HepG2 (cell line): ENCODE data around the gene SH3BP2. TPM values are rescaled to one million over a fixed set of nuclear protein-coding genes. Genes with fewer than 3 reads are reported as not detected.
A peak's percentile ranks its signal among the peaks of the same experiment; 100 is the strongest.

Experiments used
- DR1 ChIP-seq: sonication (generic); formaldehyde crosslinking; IDR thresholded peaks from 2 replicates; pipeline ENCODE4 v1.8.0; 2021; ENCODE audit warnings: mild to moderate bottlenecking, missing genetic modification reagents, inconsistent platforms
- EP300 ChIP-seq, 3 experiments: sonication (generic) in 1 of 3; formaldehyde crosslinking in 1 of 3; IDR thresholded peaks; 2 replicates each; pipeline versions ENCODE4 v1.5.1 to v1.6.1; 2011 to 2020; ENCODE audit warnings: low read depth in 2 of 3, low read length in 2 of 3, borderline replicate concordance in 1 of 3, improper control_type of control experiment in 1 of 3, mild to moderate bottlenecking in 1 of 3, missing genetic modification reagents in 1 of 3, moderate library complexity in 1 of 3
- GABPB1 ChIP-seq: IDR thresholded peaks from 2 replicates; pipeline ENCODE4 v1.6.1; 2016; ENCODE audit warnings: mild to moderate bottlenecking, missing genetic modification reagents, moderate library complexity, missing compliant biosample characterization
- GTF2F1 ChIP-seq: fragments of 150-350 bp; IDR thresholded peaks from 2 replicates; pipeline ENCODE4 v1.6.1; 2014; ENCODE audit warnings: low read length
- HIC2 ChIP-seq: sonication (generic); formaldehyde crosslinking; IDR thresholded peaks from 2 replicates; pipeline ENCODE4 v1.9.0; 2022; ENCODE audit warnings: low read depth, missing genetic modification reagents
- HNRNPLL ChIP-seq: fragments of 200-400 bp; formaldehyde crosslinking; IDR thresholded peaks from 2 replicates; pipeline ENCODE4 v1.6.1; 2017; ENCODE audit warnings: mild to moderate bottlenecking, low read depth, low read length; ENCODE audit not compliant: poor library complexity, severe bottlenecking
- KDM4B ChIP-seq: sonication (generic); formaldehyde crosslinking; IDR thresholded peaks from 2 replicates; pipeline ENCODE4 v1.4.0; 2020; ENCODE audit warnings: missing genetic modification reagents
- MLLT10 ChIP-seq: sonication (generic); formaldehyde crosslinking; IDR thresholded peaks from 2 replicates; pipeline ENCODE4 v1.4.0; 2020; ENCODE audit warnings: missing genetic modification reagents
- NR2F6 ChIP-seq, 2 experiments: IDR thresholded peaks; 2 replicates each; pipeline ENCODE4 v1.6.1; 2016; ENCODE audit warnings: antibody characterized with exemption in 1 of 2, mild to moderate bottlenecking in 1 of 2
- RXRA ChIP-seq: sonication (generic); formaldehyde crosslinking; IDR thresholded peaks from 2 replicates; pipeline ENCODE4 v1.5.1; 2020; ENCODE audit warnings: missing genetic modification reagents
- SNAI1 ChIP-seq: sonication (generic); formaldehyde crosslinking; IDR thresholded peaks from 2 replicates; pipeline ENCODE4 v1.5.0; 2020; ENCODE audit warnings: mild to moderate bottlenecking, missing genetic modification reagents, borderline replicate concordance
- SOX5 ChIP-seq: IDR thresholded peaks from 2 replicates; pipeline ENCODE4 v1.6.1; 2016; ENCODE audit warnings: borderline replicate concordance
- SPEN ChIP-seq: sonication (generic); formaldehyde crosslinking; IDR thresholded peaks from 2 replicates; pipeline ENCODE4 v1.5.1; 2020; ENCODE audit warnings: low read depth, mild to moderate bottlenecking, missing genetic modification reagents
- TFAP4 ChIP-seq: sonication (generic); IDR thresholded peaks from 2 replicates; pipeline ENCODE4 v1.6.1; 2016; ENCODE audit warnings: low read depth, borderline replicate concordance
- ZC3H13 ChIP-seq: sonication (generic); formaldehyde crosslinking; IDR thresholded peaks from 2 replicates; pipeline ENCODE4 v1.8.1; 2023; ENCODE audit warnings: mild to moderate bottlenecking, missing genetic modification reagents, moderate library complexity
- ZNF3 ChIP-seq: IDR thresholded peaks from 2 replicates; pipeline ENCODE4 v1.7.0; 2017; ENCODE audit warnings: inconsistent platforms
- ZNF362 ChIP-seq: sonication (generic); formaldehyde crosslinking; IDR thresholded peaks from 2 replicates; pipeline ENCODE4 v1.4.0; 2020; ENCODE audit warnings: missing genetic modification reagents, mild to moderate bottlenecking, borderline replicate concordance
- ZNF496 ChIP-seq: sonication (generic); formaldehyde crosslinking; IDR thresholded peaks from 2 replicates; pipeline ENCODE4 v1.8.1; 2023; ENCODE audit warnings: mild to moderate bottlenecking, moderate library complexity, missing genetic modification reagents; ENCODE audit not compliant: insufficient replicate concordance
- ZNF550 ChIP-seq: sonication (generic); formaldehyde crosslinking; IDR thresholded peaks from 2 replicates; pipeline ENCODE4 v1.4.0; 2020; ENCODE audit warnings: mild to moderate bottlenecking, missing genetic modification reagents, borderline replicate concordance
- ZNF577 ChIP-seq: sonication (generic); formaldehyde crosslinking; IDR thresholded peaks from 2 replicates; pipeline ENCODE4 v1.4.0; 2020; ENCODE audit warnings: mild to moderate bottlenecking, low read depth, missing genetic modification reagents, borderline replicate concordance
- ZNF672 ChIP-seq: sonication (generic); formaldehyde crosslinking; IDR thresholded peaks from 2 replicates; pipeline ENCODE4 v1.8.1; 2022; ENCODE audit warnings: missing genetic modification reagents
- ZNF687 ChIP-seq: sonication (generic); formaldehyde crosslinking; IDR thresholded peaks from 2 replicates; pipeline ENCODE4 v1.5.1; 2020; ENCODE audit warnings: mild to moderate bottlenecking, missing genetic modification reagents, moderate library complexity
- ZNF7 ChIP-seq: IDR thresholded peaks from 2 replicates; pipeline ENCODE4 v1.6.1; 2016; ENCODE audit warnings: missing biosample characterization, missing genetic modification reagents
- ZNF720 ChIP-seq: sonication (generic); formaldehyde crosslinking; IDR thresholded peaks from 2 replicates; pipeline ENCODE4 v1.4.0; 2020; ENCODE audit warnings: missing genetic modification reagents
- polyA plus RNA-seq, 8 experiments: library from polyadenylated mRNA; depleted of rRNA in 3 of 8; stranded (reverse) in 7 of 8; unstranded in 1 of 8; fragments of >200 nt; fragmentation: Illumina TruSeq in 4 of 8; extraction: Trizol in 4 of 8; gene quantifications; 2 replicates each; pipeline versions ENCODE4 v1.2.1 to v1.2.3, GENCODE V29; 2011 to 2016; ENCODE audit warnings: low read depth in 4 of 8, missing spikeins in 1 of 8, mixed read lengths in 1 of 8; ENCODE audit not compliant: insufficient read depth in 1 of 8
- total RNA-seq, 5 experiments: library from RNA; depleted of rRNA; stranded (reverse); fragments of >200 nt; fragmentation: Illumina TruSeq; extraction: Trizol; gene quantifications; 2 replicates each; pipeline ENCODE4 v1.2.3, GENCODE V29; 2016; ENCODE audit warnings: low read depth in 1 of 5

The SH3BP2 gene
- total and polyA plus RNA-seq, 2 of the 13 experiments (the other 11 are each of a cell fraction or from before 2014, with no cell fraction given) = 16.9 to 34.5 TPM

- no peak for TF ChIP-seq SOX5
- TF ChIP-seq GABPB1 (CRISPR knock-in tag) = no peak
- no peak for TF ChIP-seq HNRNPLL
- no peak for TF ChIP-seq ZNF496 (CRISPR knock-in tag)
- TF ChIP-seq ZNF7 (CRISPR knock-in tag) = no peak
- no peak for TF ChIP-seq DR1
- TF ChIP-seq KDM4B (CRISPR knock-in tag) = no peak
- TF ChIP-seq SNAI1 (CRISPR knock-in tag) = no peak
- TF ChIP-seq TFAP4 = peak; percentile 29; the same call in 1 of the 2 replicates
- no peak for TF ChIP-seq ZC3H13 (CRISPR knock-in tag)
- no peak for TF ChIP-seq ZNF3 (CRISPR knock-in tag)
- no peak for TF ChIP-seq ZNF672
- TF ChIP-seq MLLT10 (CRISPR knock-in tag) = no peak
- TF ChIP-seq ZNF687 (CRISPR knock-in tag) = peak; percentile 41
- TF ChIP-seq HIC2 (CRISPR knock-in tag) = no peak
- TF ChIP-seq ZNF362 (CRISPR knock-in tag) = peak; percentile 83
- TF ChIP-seq GTF2F1 = no peak
- no peak for TF ChIP-seq ZNF720
- TF ChIP-seq NR2F6 (IDR thresholded peaks at IDR 0.05) = no peak
- peak; percentile 59; the same call in 1 of the 2 replicates for TF ChIP-seq NR2F6 (CRISPR knock-in tag; IDR thresholded peaks at IDR 0.05)
- TF ChIP-seq SPEN (CRISPR knock-in tag) = no peak
- no peak for TF ChIP-seq ZNF577 (CRISPR knock-in tag)
- TF ChIP-seq ZNF550 (CRISPR knock-in tag) = no peak
- TF ChIP-seq EP300 (IDR thresholded peaks at IDR 0.05; ENCODE audit: low read depth in 2 of 2, low read length in 2 of 2) = no peak
- TF ChIP-seq EP300 (CRISPR knock-in tag; IDR thresholded peaks at IDR 0.05; ENCODE audit: borderline replicate concordance) = no peak
- TF ChIP-seq RXRA (CRISPR knock-in tag) = peak; percentile 17; the same call in 1 of the 2 replicates
Observed at GRCh38 chr4:2852481-2852921, 59.6 kb downstream of the SH3BP2 start (continued).
